ENCODE results near the gene C1QTNF6.

DNA sequence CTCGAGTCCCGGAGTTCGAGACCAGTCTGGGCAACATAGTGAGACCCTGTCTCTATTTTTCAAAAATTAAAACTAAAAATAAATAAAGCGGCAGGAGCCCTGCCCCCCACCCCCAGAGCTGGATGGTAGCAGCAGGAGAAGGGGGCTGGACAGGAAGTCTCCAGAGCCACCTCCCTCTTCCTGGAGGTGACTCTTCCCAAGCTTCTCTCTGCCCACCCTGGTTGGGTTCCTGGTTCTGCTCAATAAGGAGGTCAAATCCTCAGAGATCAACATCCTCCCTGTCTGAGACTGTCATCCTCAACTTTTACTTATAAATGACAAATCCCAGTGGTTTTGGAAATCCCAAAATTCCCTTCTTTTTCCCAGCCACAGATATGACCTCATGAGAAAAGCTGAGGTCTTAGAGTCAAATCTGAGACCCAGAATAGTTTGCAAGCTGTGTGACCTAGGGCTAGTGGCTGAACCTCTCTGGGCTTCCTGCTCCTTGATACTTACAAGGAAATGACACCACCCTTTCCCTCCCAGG, 987 bp downstream of the C1QTNF6 start:
- TF ChIP-seq ESRRA (IDR thresholded peaks at IDR 0.05; ENCODE audit: borderline replicate concordance, low read length) (no peak), MAFK (IDR thresholded peaks at IDR 0.05; ENCODE audit: partially characterized antibody) (no peak), RCOR1 (IDR thresholded peaks at IDR 0.05; ENCODE audit: low read depth, low read length) (no peak), POLR2A (IDR thresholded peaks at IDR 0.05; ENCODE audit: low read length) (no peak), BHLHE40 (IDR thresholded peaks at IDR 0.05; ENCODE audit: low read depth, low read length) (no peak), RAD21 (conservative IDR thresholded peaks at IDR 0.05 in 1 of 2, IDR thresholded peaks at IDR 0.05 in 1 of 2) (no peak), MAX (IDR thresholded peaks at IDR 0.05) (no peak), FOSB (CRISPR knock-in tag; IDR thresholded peaks at IDR 0.05) (no peak), CTCF (IDR thresholded peaks at IDR 0.05) (no peak), JUN (IDR thresholded peaks at IDR 0.05) (peak; percentile 15 to 63; a peak in 1 of 5 replicates), KDM5A (IDR thresholded peaks at IDR 0.05) (no peak)
- TF ChIP-seq, protein P1, sequence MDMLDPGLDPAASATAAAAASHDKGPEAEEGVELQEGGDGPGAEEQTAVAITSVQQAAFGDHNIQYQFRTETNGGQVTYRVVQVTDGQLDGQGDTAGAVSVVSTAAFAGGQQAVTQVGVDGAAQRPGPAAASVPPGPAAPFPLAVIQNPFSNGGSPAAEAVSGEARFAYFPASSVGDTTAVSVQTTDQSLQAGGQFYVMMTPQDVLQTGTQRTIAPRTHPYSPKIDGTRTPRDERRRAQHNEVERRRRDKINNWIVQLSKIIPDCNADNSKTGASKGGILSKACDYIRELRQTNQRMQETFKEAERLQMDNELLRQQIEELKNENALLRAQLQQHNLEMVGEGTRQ (IDR thresholded peaks at IDR 0.05) = no peak

All from A549 (cell line).